Measurements from ENCODE around the gene FAM237A. TPM values are rescaled to one million over a fixed set of nuclear protein-coding genes. Genes with fewer than 3 reads are reported as not detected.

FAM237A gene
- total RNA-seq (2014; rRNA removed; shearing (Covaris generic)) (not detected in 2 replicates), polyA plus RNA-seq (2016; fragmentation: Nextera tagmentation; extraction: Ambion mirVana) (not detected in 2 replicates)
- long read RNA-seq: 0 reads

DNA sequence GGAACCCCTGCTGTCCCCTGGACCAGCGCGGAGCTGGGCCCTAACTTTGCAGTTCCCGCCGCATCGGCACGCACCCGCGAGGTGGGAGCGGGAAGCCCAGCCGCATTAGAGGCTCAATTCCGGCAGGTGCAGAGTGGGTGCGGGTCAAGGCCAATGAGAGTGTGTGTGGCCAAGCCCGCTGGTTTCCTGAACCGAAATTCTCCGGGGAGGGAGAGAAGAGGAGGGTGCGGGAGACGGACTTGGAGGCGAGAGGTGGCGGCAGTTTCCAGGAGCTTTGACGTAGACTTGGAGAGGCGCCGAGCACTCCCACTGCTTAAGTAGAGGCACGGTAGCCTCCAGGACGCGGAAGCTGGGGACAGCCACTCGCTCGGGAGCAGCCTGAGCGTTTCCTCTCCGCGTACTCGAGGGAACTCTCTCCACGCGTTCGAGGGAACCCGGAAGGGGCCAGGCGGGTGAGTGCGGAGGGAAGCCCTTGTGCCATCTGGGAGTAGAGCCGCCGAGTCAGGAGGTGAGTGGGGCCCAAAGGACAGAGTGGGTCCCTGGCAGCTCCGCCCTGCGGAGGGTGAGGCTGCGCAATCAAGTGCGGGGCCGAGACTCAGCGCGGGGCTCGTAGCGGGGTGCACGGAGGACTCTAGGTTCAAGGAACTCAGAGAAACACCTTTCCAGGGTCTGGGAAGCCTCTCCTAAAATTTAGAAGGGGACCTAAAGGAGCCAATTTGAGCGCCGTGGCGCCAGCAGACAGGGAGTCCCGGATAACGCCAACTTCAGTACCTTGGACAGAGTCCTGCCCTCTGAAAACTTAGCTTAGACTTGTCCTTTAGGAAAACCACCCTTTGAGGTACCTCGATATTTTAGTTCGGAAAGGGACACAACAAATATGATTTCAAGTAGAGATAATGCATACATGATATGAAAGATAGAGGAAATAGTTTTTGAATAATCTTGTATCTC is at the start of gene FAM237A:
Gene FAM237A, plus strand, starts transcription at position 413 of the 951 bp plus-strand sequence. CDS start 1,750 bp downstream, outside the sequence.
- peaks cover 57% of the 10 kb centered on the region for H3K27me3 ChIP-seq (ENCODE audit: insufficient read depth)
- 0 out of 2 replicates have a peak, but pooled peaks cover 4% of the 10 kb centered on the region for H4K20me1 ChIP-seq (replicated peaks; ENCODE audit: insufficient read depth)
- Mint-ChIP-seq H3K9me3 (no peaks in the 10 kb centered on the region), H3K36me3 (ENCODE audit: low read depth) (no peaks in the 10 kb centered on the region), H3K27me3 (ENCODE audit: insufficient read depth, low read depth, poor library complexity) (no peaks in the 10 kb centered on the region), H3K4me1 (peaks cover 2% of the 10 kb centered on the region; the same call in 1 of the 3 replicates), H3K4me3 (peak within 1 kb of the TSS; percentile 81), H3K27ac (no peak within 1 kb of the TSS)
- H3K4me2 ChIP-seq: peak within 1 kb of the TSS; percentile 91
- H3K36me3 ChIP-seq (ENCODE audit: insufficient read depth): no peaks in the 10 kb centered on the region
- ATAC-seq (peak; percentile 87), DNase-seq (ENCODE audit: low spot score) (peak; percentile 94)
- H3K79me2 ChIP-seq (replicated peaks; ENCODE audit: insufficient read depth): no peaks in the 10 kb centered on the region
- no peak for TF ChIP-seq NANOG (IDR thresholded peaks at IDR 0.05; ENCODE audit: borderline replicate concordance)
- no peak for TF ChIP-seq ZNF331 (CRISPR knock-in tag; IDR thresholded peaks at IDR 0.05; ENCODE audit: low read depth)
- TF ChIP-seq, protein P1, sequence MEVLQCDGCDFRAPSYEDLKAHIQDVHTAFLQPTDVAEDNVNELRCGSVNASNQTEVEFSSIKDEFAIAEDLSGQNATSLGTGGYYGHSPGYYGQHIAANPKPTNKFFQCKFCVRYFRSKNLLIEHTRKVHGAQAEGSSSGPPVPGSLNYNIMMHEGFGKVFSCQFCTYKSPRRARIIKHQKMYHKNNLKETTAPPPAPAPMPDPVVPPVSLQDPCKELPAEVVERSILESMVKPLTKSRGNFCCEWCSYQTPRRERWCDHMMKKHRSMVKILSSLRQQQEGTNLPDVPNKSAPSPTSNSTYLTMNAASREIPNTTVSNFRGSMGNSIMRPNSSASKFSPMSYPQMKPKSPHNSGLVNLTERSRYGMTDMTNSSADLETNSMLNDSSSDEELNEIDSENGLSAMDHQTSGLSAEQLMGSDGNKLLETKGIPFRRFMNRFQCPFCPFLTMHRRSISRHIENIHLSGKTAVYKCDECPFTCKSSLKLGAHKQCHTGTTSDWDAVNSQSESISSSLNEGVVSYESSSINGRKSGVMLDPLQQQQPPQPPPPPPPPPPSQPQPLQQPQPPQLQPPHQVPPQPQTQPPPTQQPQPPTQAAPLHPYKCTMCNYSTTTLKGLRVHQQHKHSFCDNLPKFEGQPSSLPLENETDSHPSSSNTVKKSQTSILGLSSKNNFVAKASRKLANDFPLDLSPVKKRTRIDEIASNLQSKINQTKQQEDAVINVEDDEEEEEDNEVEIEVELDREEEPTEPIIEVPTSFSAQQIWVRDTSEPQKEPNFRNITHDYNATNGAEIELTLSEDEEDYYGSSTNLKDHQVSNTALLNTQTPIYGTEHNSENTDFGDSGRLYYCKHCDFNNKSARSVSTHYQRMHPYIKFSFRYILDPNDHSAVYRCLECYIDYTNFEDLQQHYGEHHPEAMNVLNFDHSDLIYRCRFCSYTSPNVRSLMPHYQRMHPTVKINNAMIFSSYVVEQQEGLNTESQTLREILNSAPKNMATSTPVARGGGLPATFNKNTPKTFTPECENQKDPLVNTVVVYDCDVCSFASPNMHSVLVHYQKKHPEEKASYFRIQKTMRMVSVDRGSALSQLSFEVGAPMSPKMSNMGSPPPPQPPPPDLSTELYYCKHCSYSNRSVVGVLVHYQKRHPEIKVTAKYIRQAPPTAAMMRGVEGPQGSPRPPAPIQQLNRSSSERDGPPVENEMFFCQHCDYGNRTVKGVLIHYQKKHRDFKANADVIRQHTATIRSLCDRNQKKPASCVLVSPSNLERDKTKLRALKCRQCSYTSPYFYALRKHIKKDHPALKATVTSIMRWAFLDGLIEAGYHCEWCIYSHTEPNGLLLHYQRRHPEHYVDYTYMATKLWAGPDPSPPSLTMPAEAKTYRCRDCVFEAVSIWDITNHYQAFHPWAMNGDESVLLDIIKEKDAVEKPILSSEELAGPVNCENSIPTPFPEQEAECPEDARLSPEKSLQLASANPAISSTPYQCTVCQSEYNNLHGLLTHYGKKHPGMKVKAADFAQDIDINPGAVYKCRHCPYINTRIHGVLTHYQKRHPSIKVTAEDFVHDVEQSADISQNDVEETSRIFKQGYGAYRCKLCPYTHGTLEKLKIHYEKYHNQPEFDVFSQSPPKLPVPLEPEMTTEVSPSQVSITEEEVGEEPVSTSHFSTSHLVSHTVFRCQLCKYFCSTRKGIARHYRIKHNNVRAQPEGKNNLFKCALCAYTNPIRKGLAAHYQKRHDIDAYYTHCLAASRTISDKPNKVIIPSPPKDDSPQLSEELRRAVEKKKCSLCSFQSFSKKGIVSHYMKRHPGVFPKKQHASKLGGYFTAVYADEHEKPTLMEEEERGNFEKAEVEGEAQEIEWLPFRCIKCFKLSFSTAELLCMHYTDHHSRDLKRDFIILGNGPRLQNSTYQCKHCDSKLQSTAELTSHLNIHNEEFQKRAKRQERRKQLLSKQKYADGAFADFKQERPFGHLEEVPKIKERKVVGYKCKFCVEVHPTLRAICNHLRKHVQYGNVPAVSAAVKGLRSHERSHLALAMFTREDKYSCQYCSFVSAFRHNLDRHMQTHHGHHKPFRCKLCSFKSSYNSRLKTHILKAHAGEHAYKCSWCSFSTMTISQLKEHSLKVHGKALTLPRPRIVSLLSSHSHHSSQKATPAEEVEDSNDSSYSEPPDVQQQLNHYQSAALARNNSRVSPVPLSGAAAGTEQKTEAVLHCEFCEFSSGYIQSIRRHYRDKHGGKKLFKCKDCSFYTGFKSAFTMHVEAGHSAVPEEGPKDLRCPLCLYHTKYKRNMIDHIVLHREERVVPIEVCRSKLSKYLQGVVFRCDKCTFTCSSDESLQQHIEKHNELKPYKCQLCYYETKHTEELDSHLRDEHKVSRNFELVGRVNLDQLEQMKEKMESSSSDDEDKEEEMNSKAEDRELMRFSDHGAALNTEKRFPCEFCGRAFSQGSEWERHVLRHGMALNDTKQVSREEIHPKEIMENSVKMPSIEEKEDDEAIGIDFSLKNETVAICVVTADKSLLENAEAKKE (CRISPR knock-in tag; IDR thresholded peaks at IDR 0.05): no peak
- peak; percentile 10 for TF ChIP-seq EZH2 (IDR thresholded peaks at IDR 0.05; ENCODE audit: low read depth, unreplicated experiment)
- TF ChIP-seq, protein P2, sequence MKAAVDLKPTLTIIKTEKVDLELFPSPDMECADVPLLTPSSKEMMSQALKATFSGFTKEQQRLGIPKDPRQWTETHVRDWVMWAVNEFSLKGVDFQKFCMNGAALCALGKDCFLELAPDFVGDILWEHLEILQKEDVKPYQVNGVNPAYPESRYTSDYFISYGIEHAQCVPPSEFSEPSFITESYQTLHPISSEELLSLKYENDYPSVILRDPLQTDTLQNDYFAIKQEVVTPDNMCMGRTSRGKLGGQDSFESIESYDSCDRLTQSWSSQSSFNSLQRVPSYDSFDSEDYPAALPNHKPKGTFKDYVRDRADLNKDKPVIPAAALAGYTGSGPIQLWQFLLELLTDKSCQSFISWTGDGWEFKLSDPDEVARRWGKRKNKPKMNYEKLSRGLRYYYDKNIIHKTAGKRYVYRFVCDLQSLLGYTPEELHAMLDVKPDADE (IDR thresholded peaks at IDR 0.05): no peak
- TF ChIP-seq, protein P3, sequence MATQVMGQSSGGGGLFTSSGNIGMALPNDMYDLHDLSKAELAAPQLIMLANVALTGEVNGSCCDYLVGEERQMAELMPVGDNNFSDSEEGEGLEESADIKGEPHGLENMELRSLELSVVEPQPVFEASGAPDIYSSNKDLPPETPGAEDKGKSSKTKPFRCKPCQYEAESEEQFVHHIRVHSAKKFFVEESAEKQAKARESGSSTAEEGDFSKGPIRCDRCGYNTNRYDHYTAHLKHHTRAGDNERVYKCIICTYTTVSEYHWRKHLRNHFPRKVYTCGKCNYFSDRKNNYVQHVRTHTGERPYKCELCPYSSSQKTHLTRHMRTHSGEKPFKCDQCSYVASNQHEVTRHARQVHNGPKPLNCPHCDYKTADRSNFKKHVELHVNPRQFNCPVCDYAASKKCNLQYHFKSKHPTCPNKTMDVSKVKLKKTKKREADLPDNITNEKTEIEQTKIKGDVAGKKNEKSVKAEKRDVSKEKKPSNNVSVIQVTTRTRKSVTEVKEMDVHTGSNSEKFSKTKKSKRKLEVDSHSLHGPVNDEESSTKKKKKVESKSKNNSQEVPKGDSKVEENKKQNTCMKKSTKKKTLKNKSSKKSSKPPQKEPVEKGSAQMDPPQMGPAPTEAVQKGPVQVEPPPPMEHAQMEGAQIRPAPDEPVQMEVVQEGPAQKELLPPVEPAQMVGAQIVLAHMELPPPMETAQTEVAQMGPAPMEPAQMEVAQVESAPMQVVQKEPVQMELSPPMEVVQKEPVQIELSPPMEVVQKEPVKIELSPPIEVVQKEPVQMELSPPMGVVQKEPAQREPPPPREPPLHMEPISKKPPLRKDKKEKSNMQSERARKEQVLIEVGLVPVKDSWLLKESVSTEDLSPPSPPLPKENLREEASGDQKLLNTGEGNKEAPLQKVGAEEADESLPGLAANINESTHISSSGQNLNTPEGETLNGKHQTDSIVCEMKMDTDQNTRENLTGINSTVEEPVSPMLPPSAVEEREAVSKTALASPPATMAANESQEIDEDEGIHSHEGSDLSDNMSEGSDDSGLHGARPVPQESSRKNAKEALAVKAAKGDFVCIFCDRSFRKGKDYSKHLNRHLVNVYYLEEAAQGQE (IDR thresholded peaks at IDR 0.05; ENCODE audit: unreplicated experiment): peak; percentile 91
- no peak for TF ChIP-seq JUNB (IDR thresholded peaks at IDR 0.05; ENCODE audit: unreplicated experiment)
- TF ChIP-seq, protein P4, sequence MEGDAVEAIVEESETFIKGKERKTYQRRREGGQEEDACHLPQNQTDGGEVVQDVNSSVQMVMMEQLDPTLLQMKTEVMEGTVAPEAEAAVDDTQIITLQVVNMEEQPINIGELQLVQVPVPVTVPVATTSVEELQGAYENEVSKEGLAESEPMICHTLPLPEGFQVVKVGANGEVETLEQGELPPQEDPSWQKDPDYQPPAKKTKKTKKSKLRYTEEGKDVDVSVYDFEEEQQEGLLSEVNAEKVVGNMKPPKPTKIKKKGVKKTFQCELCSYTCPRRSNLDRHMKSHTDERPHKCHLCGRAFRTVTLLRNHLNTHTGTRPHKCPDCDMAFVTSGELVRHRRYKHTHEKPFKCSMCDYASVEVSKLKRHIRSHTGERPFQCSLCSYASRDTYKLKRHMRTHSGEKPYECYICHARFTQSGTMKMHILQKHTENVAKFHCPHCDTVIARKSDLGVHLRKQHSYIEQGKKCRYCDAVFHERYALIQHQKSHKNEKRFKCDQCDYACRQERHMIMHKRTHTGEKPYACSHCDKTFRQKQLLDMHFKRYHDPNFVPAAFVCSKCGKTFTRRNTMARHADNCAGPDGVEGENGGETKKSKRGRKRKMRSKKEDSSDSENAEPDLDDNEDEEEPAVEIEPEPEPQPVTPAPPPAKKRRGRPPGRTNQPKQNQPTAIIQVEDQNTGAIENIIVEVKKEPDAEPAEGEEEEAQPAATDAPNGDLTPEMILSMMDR (conservative IDR thresholded peaks at IDR 0.05; ENCODE audit: low read depth in 2 of 2): no peak
- no peaks in the 10 kb centered on the region for H3F3A ChIP-seq (replicated peaks; ENCODE audit: low read depth)
- H2AFZ ChIP-seq: peak within 1 kb of the TSS; percentile 91
- peak within 1 kb of the TSS; percentile 64 for H3K4me3 ChIP-seq
- H3K4me1 ChIP-seq (ENCODE audit: insufficient read depth): 0 out of 2 replicates have a peak, but pooled peaks cover 3% of the 10 kb centered on the region
- H3K27ac ChIP-seq (ENCODE audit: low read depth): no peak within 1 kb of the TSS
- H3K9me2 ChIP-seq (ENCODE audit: insufficient read depth): no peaks in the 10 kb centered on the region

Measured in GM23338 (cell line).